Measurements from ENCODE around the gene ARL6IP4. TPM values are rescaled to one million over a fixed set of nuclear protein-coding genes. Genes with fewer than 3 reads are reported as not detected.
A peak's percentile ranks its signal among the peaks of the same experiment; 100 is the strongest.

The ARL6IP4 gene
- polyA plus RNA-seq, 1 donor: 208 TPM

DNA sequence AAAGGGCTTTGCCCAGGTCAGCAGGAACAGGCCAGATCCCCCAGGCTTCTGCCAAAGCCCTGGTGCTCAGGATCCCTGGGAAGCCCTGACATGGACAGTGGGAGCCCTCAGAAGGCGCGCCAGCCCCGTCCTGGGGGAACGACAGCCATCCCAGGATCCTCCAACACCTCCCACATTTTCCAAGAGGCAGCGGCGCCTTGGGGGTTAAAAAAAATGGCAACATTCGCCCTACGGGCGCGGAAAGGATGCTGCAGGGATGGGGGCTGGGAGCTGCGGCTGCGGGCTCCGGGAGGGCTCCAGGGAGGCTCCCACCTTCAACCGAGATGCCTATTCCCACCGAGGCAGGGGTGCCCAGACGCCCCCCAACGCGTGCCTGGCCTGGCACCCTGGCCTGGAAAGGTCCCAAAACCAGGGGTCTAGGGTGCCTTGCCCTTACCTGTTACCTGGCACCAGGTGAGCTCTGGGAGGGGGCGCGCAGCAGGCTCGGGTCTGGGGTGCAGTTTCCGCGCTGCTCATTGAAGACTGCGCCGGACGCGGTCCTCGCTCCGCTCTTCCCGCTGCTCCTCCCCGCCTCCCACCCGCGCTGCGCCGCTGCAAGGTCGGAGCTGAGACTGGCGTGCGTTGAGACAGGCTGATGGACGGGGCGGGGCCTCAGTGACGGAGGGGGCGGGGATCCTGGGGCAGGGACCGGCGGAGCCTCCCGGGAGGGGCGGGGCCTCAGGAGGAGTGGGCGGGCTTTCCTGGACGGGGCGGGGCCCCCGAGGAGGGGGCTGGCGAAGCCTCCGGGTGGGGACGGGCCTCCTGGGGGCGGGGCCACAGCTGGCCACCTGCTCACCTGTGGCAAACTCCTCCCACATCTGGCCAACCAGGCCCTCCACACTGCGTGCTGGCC is 14.4 kb upstream of the ARL6IP4 start, which contains the start of gene ABCB9:
Gene ABCB9, minus strand, starts transcription at position 613 of the 892 bp plus-strand sequence. CDS start 6,228 bp downstream, outside the sequence.
- Histone ChIP-seq H3K4me3 (ENCODE audit: low read length) (peak within 1 kb of the TSS; percentile 60), H3K27ac (ENCODE audit: low read length) (peak within 1 kb of the TSS; percentile 23), H3K27me3 (ENCODE audit: control insufficient read depth, insufficient read depth, low read length) (no peaks in the 10 kb centered on the region), H3K4me1 (ENCODE audit: control insufficient read depth, insufficient read depth, low read length) (peaks cover 33% of the 10 kb centered on the region), H3K9me3 (ENCODE audit: control insufficient read depth, low read depth, low read length) (no peaks in the 10 kb centered on the region), H3K36me3 (ENCODE audit: control insufficient read depth, insufficient read depth, low read length) (no peaks in the 10 kb centered on the region)
- no CpG with 5 or more reads among the region's 55 CpGs for whole genome bisulfite sequencing (ENCODE audit: insufficient coverage, low lambda C conversion rate)
- DNase-seq: peak; percentile 90 to 92

DNA sequence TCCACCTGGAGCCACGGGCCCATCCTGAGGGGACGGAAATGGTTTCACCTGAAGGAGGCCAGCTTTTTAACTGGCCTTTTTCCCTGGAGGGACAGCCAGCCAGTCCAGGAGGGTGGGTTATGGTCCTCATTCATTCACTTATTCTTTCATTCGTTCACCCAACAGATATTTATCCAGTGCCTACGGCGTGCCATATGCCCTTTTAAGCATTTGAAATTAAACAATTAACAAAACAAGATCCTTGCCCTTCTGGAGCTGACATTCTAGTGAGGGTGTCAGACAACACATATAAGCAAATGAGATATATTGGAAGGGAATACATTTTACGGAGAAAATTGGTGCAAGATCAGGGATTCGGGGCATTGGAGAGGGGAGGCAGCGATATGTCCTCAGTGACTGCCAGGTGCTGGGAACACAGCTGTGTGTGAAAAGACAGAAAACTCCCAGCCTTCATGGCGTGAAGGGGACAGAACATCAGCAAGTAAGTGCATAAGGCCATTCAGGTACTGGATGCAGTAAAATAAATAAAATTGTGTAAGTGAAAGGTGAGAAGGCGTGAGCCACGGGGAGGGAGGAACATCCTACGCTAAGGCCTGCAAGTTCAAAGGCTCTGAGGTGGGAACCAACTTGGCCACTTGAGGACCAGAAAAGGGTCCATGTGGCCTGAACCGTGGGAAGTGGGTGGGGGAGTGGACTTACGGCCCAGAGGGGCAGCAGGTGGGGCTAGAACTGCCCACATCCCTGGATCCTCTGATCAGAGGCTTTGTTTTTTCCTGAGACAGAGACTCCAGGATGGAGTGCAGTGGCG is 13.5 kb upstream of the ARL6IP4 start:
- no peaks in the 10 kb centered on the region for H3K27me3 ChIP-seq (ENCODE audit: control insufficient read depth, insufficient read depth, low read length)
- H3K27ac ChIP-seq (ENCODE audit: low read length): no peak overlapping the region
- H3K9me3 ChIP-seq (ENCODE audit: control insufficient read depth, low read depth, low read length): no peaks in the 10 kb centered on the region
- peaks cover 27% of the 10 kb centered on the region for H3K4me1 ChIP-seq (ENCODE audit: control insufficient read depth, insufficient read depth, low read length)
- H3K4me3 ChIP-seq (ENCODE audit: low read length): no peak overlapping the region
- no peak for DNase-seq
- WGBS (ENCODE audit: insufficient coverage, low lambda C conversion rate): 59% methylated on average over 3 of the region's 15 CpGs
- H3K36me3 ChIP-seq (ENCODE audit: control insufficient read depth, insufficient read depth, low read length): no peaks in the 10 kb centered on the region

DNA sequence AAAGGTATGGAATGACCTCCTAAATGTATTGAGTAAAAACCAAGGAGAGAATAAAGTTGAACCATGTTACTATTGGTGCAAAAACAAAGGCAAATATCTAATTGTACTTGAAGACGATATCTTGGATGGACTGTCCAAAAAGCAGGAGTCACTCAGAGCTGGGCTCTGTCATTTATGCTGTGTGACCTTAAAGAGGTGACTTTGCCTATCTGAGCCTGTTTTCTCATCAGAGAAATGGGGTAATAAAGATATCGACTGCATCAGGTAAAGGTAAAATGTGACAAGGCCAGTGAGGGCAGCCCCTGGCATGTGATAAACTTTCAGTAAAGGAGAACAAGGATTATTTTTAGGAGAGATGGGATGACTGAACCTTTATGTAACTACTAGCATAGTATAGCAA is 12.4 kb upstream of the ARL6IP4 start:
- H3K27me3 ChIP-seq (ENCODE audit: control insufficient read depth, insufficient read depth, low read length): no peaks in the 10 kb centered on the region
- no peaks in the 10 kb centered on the region for H3K36me3 ChIP-seq (ENCODE audit: control insufficient read depth, insufficient read depth, low read length)
- H3K4me3 ChIP-seq (ENCODE audit: low read length): no peak overlapping the region
- H3K27ac ChIP-seq (ENCODE audit: low read length): no peak overlapping the region
- no peaks in the 10 kb centered on the region for H3K9me3 ChIP-seq (ENCODE audit: control insufficient read depth, low read depth, low read length)
- peaks cover 24% of the 10 kb centered on the region for H3K4me1 ChIP-seq (ENCODE audit: control insufficient read depth, insufficient read depth, low read length)
- WGBS (ENCODE audit: insufficient coverage, low lambda C conversion rate): 100% methylated on average over 1 of the region's 2 CpGs
- DNase-seq: no peak

- peaks cover 27% of the 10 kb centered on the region for H3K4me1 ChIP-seq (ENCODE audit: control insufficient read depth, insufficient read depth, low read length)
- H3K27ac ChIP-seq (ENCODE audit: low read length): no peak overlapping the region
- H3K9me3 ChIP-seq (ENCODE audit: control insufficient read depth, low read depth, low read length): no peaks in the 10 kb centered on the region
- no peak overlapping the region for H3K4me3 ChIP-seq (ENCODE audit: low read length)
- H3K36me3 ChIP-seq (ENCODE audit: control insufficient read depth, insufficient read depth, low read length): no peaks in the 10 kb centered on the region
- no peak for DNase-seq
- WGBS (ENCODE audit: insufficient coverage, low lambda C conversion rate): no CpG with 5 or more reads among the region's 4 CpGs
- H3K27me3 ChIP-seq (ENCODE audit: control insufficient read depth, insufficient read depth, low read length): no peaks in the 10 kb centered on the region
These were observed 10.8 kb upstream of the ARL6IP4 start for GRCh38 chr12:122969676-122970075.

DNA sequence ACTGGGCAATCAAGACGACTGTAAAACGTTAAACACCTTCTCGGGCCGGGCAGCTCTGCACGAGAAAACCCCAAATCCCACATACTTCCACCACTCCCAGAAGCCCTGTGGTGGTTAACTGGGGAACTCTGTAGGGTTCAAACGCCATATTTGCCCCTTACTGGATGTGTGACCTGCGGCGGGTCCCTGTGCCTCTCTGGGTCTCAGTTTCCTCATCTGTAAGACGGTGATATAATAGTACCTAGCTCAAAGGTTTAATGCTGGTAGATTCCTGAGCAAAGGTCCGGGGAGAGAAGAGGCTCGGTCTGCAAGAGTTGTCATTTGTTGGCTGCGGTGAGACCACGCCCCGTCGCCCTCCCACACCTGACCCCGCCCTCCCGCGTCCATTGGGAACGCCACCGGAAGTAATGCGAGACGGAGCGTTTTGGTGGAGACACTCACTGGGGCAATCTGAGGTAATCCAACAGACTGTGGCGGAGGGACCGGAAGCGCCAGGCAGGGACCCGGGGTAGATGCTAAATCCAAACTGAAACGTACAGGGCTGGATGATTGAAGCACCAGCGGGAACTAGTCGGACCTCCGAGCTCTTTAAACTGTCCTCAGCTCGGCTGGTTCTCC is 6.1 kb upstream of the ARL6IP4 start:
- H3K4me3 ChIP-seq (ENCODE audit: low read length): peak overlapping the region; percentile 94
- WGBS (ENCODE audit: insufficient coverage, low lambda C conversion rate): no CpG with 5 or more reads among the region's 32 CpGs
- peak overlapping the region; percentile 98 for H3K27ac ChIP-seq (ENCODE audit: low read length)
- H3K9me3 ChIP-seq (ENCODE audit: control insufficient read depth, low read depth, low read length): no peaks in the 10 kb centered on the region
- H3K27me3 ChIP-seq (ENCODE audit: control insufficient read depth, insufficient read depth, low read length): no peaks in the 10 kb centered on the region
- peaks cover 34% of the 10 kb centered on the region for H3K4me1 ChIP-seq (ENCODE audit: control insufficient read depth, insufficient read depth, low read length)
- peaks cover 19% of the 10 kb centered on the region for H3K36me3 ChIP-seq (ENCODE audit: control insufficient read depth, insufficient read depth, low read length)
- peak; percentile 99 to 100 for DNase-seq

DNA sequence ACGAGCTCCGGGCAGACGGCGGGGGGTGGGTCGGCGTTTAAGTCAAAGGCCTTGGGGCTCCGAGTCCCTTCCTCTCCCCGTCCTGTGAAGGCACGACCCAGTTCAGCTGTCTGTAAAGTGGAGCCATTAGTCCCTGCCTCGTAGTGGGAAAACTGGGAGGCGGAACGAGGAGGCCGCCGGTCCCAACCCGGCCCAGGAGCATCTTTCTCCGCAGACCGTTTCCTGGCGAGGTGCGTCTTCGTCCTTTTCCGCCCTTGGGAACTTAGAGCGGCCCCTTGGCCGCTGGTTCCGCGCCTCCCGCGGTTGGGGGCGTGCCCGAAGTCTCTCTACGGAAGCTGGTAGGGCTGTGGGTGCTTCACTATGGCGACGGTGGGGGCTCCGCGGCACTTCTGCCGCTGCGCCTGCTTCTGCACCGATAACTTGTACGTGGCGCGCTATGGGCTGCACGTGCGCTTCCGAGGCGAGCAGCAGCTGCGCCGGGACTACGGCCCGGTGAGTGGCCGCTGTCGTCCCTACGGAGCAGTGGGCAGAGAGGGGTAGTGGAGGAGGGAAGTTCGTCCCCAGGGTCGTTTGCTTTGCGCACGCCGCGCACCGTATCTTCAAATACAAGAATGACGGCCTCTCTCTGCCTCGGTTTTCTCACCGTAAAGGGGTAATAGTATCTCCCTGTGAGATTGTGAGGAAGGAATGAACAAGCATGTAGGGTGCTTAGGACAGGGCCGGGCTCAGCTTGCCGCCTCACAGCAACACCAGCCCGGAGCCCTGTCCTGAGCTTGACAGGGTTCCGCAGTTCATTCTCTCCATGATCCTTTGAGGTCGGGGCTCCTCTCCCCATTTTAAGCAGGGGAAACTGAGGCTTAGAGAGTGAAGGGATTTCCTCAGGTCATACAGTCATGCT is 5.3 kb upstream of the ARL6IP4 start, which contains the start of gene OGFOD2:
Gene OGFOD2, plus strand, starts transcription at position 353 of the 898 bp plus-strand sequence. Its CDS starts 8 bp downstream, at position 361.
- WGBS (ENCODE audit: insufficient coverage, low lambda C conversion rate): no CpG with 5 or more reads among the region's 66 CpGs
- Histone ChIP-seq H3K4me3 (ENCODE audit: low read length) (peak within 1 kb of the TSS; percentile 94), H3K36me3 (ENCODE audit: control insufficient read depth, insufficient read depth, low read length) (peaks cover 19% of the 10 kb centered on the region), H3K4me1 (ENCODE audit: control insufficient read depth, insufficient read depth, low read length) (peaks cover 34% of the 10 kb centered on the region), H3K9me3 (ENCODE audit: control insufficient read depth, low read depth, low read length) (no peaks in the 10 kb centered on the region), H3K27me3 (ENCODE audit: control insufficient read depth, insufficient read depth, low read length) (no peaks in the 10 kb centered on the region), H3K27ac (ENCODE audit: low read length) (peak within 1 kb of the TSS; percentile 98)
- peak; percentile 86 to 93 for DNase-seq

- DNase-seq: no peak
- Histone ChIP-seq H3K27ac (ENCODE audit: low read length) (peak overlapping the region; percentile 98), H3K27me3 (ENCODE audit: control insufficient read depth, insufficient read depth, low read length) (no peaks in the 10 kb centered on the region), H3K4me1 (ENCODE audit: control insufficient read depth, insufficient read depth, low read length) (peaks cover 34% of the 10 kb centered on the region), H3K9me3 (ENCODE audit: control insufficient read depth, low read depth, low read length) (no peaks in the 10 kb centered on the region), H3K4me3 (ENCODE audit: low read length) (peak overlapping the region; percentile 94), H3K36me3 (ENCODE audit: control insufficient read depth, insufficient read depth, low read length) (peaks cover 19% of the 10 kb centered on the region)
- WGBS (ENCODE audit: insufficient coverage, low lambda C conversion rate): no CpG with 5 or more reads among the region's 8 CpGs
These were observed 4.5 kb upstream of the ARL6IP4 start for GRCh38 chr12:122975790-122976647.

DNA sequence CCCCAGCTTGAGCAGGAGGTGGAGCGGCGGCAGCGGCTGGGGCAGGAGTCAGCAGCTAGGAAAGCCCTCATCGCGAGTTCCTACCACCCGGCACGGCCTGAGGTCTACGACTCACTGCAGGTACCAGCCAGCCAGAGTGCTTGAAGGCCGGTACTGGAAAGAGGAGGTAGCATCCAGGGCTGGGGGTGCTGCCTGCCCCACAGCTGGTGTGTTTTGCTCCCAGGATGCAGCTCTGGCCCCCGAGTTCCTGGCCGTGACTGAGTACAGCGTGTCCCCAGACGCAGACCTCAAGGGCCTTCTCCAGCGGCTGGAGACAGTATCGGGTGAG is 3.9 kb upstream of the ARL6IP4 start:
- H3K4me3 ChIP-seq (ENCODE audit: low read length): no peak overlapping the region
- H3K36me3 ChIP-seq (ENCODE audit: control insufficient read depth, insufficient read depth, low read length): peaks cover 21% of the 10 kb centered on the region
- peaks cover 35% of the 10 kb centered on the region for H3K4me1 ChIP-seq (ENCODE audit: control insufficient read depth, insufficient read depth, low read length)

GRCh38 chr12:122977153-122977552 is 3.3 kb upstream of the ARL6IP4 start:
- Histone ChIP-seq H3K27ac (ENCODE audit: low read length) (no peak overlapping the region), H3K4me3 (ENCODE audit: low read length) (no peak overlapping the region), H3K36me3 (ENCODE audit: control insufficient read depth, insufficient read depth, low read length) (peaks cover 26% of the 10 kb centered on the region), H3K27me3 (ENCODE audit: control insufficient read depth, insufficient read depth, low read length) (no peaks in the 10 kb centered on the region), H3K4me1 (ENCODE audit: control insufficient read depth, insufficient read depth, low read length) (peaks cover 41% of the 10 kb centered on the region), H3K9me3 (ENCODE audit: control insufficient read depth, low read depth, low read length) (no peaks in the 10 kb centered on the region)
- DNase-seq: no peak
- 80% methylated on average over 1 of the region's 6 CpGs for WGBS (ENCODE audit: insufficient coverage, low lambda C conversion rate)

More for the DNA sequence above, 3.9 kb upstream of the ARL6IP4 start:
- Histone ChIP-seq H3K27ac (ENCODE audit: low read length) (no peak overlapping the region), H3K27me3 (ENCODE audit: control insufficient read depth, insufficient read depth, low read length) (no peaks in the 10 kb centered on the region), H3K9me3 (ENCODE audit: control insufficient read depth, low read depth, low read length) (no peaks in the 10 kb centered on the region)
- no CpG with 5 or more reads among the region's 15 CpGs for WGBS (ENCODE audit: insufficient coverage, low lambda C conversion rate)
- DNase-seq: no peak

Measured in large intestine (tissue), 3 donors.